DOHH2 (cell line): Measurements from ENCODE around the gene POLRMT.

ENCODE experiments used
- CTCF ChIP-seq: fragments of 200-600 bp; sonication (generic); IDR thresholded peaks from one replicate; pipeline ENCODE4 v1.5.1; 2014; ENCODE audit warnings: antibody characterized with exemption, mild to moderate bottlenecking, low read depth, low read length; ENCODE audit not compliant: poor library complexity, severe bottlenecking
- EZH2phosphoT487 ChIP-seq: fragments of 200-600 bp; sonication (generic); IDR thresholded peaks from 2 replicates; pipeline ENCODE4 v1.6.1; 2017; ENCODE audit warnings: borderline replicate concordance, mild to moderate bottlenecking, antibody characterized with exemption, low read length, moderate library complexity, mixed read lengths

- TF ChIP-seq CTCF (no peak), EZH2phosphoT487 (no peak)
Measured at GRCh38 chr19:632579-633067, 714 bp downstream of the POLRMT start.
